COLO829 (cell line): ENCODE measurements around the gene UBE3C.
A peak's percentile ranks its signal among the peaks of the same experiment; 100 is the strongest.
"Not testable (repeated sequence)": the region's sequence is repeated elsewhere in the genome, so short reads cannot be mapped to it uniquely, and the experiment has no call there.

Experiments used
- DNase-seq: peaks from one replicate; pipeline ENCODE4 v3.0.0; 2012; ENCODE audit warnings: low spot score

UBE3C gene

DNA sequence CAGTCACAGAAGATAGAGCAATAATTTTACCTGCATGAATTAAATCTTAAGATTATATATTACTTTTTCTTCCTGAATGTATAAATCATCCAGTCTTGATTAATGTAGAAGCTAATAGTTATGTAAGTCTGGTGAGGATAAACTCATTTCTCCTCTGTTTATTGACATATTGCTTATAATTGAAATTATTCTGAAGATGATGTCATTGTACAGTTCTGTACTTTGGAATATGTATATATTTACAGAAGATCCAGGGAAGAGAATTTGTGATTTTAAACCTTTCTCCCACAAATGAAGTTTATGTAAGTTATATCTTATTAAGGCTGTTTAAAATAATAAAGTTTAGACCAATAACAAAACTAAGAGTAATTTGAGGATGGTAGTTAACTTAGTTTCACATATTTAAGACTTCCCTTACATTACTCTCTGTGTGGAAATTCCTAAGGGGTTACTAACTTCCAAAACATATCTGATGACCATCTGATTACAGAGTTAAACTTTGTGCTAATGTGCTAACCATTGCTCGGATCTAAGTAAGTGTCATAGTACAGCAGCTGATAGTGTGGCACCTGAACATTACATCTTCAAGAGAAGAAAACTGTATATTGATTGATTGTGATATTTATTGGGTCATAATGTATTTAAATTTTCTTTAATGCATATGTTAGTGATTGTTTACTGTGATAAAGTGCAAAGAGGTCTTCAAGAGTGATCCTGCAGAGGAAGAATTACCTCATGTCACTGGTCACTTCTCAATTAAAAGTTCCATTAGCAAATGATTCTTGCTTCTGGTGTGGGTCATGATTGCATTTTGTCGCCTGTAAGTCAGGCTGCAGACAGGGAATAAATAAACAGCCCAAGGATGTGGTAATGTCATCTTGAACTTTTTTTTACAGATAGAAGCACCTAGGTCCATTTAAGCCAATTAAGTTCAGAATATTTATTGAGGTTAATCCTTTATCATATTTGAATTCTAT, 96.9 kb downstream of the UBE3C start:
- DNase-seq: no peak

DNA sequence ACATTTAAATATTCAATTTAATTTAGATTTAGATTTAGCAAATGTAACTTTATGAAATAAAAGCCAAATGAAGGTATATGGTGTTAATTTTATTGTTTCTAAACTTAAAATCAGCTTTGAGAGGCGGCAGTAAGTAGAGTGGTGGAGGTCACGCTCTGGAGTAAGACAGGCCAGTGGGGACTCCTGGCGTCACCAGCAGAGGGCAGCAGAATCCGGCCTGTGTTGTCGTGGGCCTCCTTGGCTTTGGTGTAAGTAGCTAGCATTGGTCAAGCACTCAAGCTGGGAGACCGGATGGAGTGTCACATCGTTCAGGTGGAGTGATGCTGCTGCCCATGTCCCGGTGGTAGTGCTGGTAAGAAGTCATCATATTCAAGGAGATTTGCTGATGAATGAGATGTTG, 99.4 kb downstream of the UBE3C start:
- DNase-seq: no peak

DNA sequence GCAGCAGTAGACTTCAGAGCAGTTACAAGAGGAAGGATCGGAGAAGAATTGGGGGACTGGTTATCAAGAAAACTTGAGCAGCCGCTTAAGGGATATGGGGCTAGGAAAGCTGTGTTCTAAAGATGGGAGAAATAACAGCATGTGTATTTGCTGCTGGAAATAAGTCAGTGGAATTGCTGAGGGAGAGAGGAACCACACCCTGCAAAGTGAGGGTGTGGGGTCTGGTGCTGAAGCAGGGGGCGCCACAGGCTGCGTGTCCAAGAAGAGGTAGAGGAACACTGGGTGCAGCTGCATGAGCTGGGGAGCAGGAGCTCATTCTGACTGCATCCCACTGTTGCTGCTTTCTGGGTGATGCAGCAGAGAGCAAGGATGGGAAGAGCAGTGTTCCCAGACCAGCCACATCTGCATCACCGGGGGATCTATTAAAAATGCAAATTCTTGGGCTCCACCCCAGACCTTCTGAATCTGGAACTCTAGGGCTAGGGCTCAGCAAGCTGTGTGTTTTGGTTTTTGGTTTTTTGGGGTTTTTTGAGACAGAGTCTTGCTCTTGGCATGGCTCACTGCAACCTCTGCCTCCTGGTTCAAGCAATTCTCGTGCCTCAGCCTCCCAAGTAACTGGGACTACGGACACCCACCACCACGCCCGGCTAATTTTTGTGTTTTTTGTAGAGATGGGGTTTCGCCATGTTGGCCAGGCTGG, 101.0 kb downstream of the UBE3C start:
- no peak for DNase-seq

DNA sequence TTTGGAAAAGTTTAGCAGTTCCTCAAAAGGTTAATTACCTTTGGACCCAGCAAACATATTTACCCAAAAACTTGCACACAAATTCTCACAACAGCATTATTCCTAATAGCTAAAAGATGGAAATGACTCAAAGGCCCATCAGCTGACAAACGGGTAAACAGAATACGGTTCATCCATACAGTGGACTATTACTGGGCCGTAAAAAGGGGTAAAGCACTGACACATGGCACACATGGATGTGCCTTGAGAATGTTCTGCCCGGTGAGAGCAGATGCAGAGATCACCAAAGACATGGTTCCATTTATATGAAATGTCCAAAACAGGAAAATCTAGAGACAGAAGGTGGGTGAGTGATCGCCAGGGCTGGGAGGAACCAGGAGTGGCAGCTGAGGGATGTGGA, 102.9 kb downstream of the UBE3C start:
- DNase-seq: no peak

DNA sequence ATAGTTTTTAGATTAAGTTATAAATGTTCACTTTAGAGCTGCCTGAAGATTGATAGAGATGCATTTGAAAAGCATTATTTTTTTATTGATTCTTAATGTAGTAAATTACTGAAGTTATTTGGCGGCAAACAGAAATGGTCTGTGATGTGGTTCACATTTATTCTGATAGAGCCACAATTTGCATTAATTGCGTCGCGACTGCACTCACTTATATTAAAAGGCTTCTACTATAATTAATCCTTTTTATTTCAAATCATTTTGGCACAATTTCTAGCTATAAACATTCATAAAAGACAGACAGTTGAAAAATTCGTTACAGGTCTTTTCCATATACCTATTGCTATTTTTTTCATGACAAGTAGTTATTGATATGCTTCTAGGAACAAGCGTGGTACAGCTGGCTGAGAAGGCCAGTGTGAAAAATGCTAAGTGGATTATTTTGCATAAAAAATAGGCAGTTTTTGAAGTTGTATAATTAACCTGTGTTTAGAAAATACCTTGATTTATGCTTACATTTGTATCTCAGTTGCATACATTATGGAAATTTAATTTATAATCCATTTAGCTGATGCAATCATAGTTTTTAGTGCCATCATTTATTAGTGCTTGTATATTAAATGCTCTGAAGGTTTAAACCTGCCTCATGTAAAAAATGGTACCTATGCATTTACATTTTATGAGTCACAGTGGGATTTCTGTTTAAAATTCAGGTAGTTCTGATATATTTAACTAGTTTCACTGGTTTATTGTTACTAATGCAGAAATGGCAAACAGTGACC, 106.0 kb downstream of the UBE3C start:
- DNase-seq: no peak

DNA sequence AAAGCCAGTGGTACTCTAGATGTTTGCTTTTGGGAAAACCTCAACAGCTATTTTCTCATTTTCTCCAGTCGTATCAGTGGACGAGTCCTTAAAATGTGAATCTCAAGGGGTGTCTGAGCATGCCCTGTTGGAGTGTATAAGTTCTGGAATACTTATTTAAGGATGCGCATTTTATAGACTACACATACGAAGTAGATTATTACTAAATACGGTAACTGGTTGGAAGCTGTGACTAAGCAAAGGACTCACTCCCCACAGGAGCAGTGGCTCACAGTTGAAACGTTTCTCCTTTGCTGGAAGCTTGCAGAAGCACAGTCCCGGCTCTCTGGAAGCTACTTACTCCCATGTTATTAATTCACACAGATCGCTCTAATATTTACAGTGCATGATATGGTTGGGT, 107.3 kb downstream of the UBE3C start:
- no peak for DNase-seq

DNA sequence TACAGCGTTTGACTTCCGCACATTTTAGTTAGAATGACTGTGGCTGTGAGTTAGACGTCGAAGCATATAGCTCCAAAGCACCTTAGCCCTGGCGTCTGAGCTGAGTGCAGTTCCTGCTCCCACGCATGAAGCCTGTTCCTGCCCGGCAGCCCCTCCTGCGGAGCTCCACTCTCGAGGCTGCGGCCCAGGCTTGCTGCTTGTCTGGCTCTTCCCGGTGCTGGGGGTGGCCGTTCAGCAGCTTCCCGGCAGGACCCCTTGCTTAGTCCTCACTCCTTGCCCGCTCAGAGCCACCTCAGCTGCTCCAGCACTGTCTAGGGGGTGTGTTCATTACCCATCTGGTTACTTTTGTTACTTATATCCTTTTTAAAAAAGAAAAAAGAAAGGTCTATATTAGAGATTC, 109.9 kb downstream of the UBE3C start:
- no peak for DNase-seq

DNA sequence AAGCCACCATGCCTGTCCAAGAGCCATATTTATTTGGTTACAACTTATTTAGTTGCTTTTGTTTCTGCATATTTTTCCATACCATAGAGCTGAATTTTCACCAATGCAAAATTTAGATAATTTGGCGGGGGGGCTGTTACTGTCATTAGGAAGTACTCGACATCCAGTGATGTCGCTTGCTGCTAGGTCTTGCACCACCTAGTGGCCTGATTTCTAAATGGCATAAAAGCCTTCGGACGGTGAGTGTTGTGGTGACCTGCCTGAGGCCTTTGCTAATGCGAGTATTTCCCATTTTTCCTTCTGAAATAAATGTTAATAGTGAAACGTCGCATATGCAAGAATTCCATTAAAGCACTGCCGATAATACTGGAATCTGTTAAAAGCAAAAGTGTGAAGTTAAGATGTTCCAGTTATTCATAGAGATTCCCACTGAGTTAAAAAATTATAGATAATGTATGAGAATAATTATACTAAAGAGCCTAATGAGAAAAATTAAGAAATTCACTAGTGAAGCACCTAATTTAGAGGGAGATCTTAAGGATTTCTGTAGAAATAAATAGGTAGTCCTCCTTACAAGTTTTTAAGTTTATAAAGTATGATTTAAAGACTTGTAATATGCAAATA, 112.0 kb downstream of the UBE3C start:
- peak; percentile 14 for DNase-seq

DNA sequence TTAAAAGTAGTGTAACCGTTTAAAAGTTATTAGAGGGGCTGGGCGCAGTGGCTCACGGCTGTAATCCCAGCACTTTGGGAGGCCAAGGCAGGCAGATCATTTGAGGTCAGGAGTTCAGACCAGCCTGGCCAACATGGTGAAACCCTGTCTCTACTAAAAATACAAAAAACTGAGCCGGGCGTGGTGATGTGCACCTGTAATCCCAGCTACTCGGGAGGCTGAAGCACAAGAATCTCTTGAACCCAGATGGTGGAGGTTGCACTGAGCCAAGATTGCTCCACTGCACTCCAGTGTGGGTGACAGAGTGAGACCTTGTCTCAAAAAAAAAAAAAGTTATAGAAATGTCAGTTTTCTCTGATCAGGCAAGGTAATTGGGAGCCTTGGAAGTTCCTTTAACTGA, 113.1 kb downstream of the UBE3C start:
- DNase-seq: not testable (repeated sequence)

DNA sequence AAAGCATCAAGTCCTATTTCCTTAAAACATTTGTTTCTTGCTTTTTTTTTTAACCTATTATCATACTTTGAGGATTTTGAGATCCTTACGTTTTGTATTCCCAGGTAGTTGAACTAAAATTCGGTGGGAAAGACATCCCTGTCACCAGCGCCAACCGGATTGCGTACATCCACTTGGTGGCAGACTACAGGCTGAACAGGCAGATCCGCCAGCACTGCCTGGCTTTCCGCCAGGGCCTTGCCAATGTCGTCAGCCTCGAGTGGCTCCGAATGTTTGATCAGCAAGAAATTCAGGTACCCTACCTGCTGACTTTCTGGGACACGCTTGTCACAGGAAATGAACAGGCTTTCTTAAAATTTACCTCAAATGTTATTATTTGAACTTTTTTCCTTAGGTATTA, 115.1 kb downstream of the UBE3C start:
- DNase-seq: no peak

DNA sequence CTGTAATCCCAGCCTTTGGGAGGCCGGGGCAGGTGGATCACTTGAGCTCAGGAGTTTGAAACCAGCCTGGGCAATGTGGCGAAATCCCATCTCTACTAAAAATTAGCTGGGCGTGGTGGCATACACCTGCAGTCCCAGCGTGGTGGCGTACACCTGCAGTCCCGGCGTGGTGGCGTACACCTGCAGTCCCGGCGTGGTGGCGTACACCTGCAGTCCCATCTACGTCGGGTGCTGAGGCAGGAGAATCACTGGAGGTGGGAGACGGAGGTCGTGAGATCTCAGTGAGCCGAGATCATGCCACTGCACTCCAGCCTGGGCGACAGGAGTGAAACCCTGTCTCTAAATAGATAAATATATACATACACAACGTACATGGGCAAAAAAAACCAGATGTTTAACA, 116.1 kb downstream of the UBE3C start:
- DNase-seq: not testable (repeated sequence)

DNA sequence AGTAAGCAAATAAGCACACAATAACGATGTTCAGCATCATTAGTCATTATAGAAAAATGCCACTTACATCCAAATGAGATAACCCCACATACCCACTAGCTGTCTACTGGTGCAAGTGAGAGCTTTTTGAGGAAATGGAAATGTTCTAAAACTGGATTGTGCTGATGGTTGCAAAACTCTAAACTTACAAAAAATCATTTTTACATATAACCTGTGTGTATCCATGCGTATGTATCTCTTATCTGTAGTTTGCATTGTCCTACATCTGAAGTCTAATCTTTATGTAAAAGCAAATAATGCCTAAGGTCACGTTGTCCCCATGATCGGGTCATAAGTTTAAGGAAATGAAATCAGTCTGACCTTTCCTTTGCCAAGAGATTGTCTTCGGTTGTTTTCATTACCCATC, 116.5 kb downstream of the UBE3C start:
- no peak for DNase-seq

DNA sequence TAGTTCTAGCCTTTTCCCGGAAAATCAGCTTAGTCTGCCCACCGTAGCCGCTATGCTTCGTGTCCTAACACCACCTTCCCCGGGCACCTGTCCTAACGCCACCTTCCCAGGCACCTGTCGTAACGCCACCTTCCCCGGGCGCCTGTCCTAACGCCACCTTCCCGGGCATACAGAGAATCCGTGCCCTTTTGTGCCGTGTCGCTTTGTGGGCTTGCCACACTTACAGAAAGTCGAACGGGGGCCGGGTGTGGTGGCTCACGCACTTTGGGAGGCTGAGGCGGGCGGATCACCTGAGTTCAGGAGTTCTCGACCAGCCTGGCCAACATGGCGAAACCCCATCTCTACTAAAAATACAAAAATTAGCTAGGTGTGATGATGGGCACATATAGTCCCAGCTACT, 124.4 kb downstream of the UBE3C start:
- DNase-seq: no peak

DNA sequence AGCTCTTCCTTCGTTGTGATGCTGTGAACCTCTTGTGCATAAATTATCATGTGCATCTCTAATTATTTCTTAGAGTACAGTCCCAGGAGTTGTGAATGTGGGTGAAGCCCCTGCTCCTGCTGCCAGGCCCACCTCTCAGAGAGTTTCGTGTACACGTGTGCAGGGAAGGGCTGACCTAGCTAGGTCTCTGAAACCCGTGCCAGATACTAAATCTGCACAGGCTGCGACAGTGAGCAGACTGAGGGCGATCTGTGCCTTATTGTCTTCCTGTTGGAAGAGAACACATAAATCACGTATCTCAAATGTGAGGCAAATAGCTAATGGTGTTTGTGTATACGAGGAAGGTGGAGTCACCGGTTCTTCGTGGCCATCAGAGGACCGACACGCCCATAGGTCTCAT, 126.3 kb downstream of the UBE3C start:
- no peak for DNase-seq

DNA sequence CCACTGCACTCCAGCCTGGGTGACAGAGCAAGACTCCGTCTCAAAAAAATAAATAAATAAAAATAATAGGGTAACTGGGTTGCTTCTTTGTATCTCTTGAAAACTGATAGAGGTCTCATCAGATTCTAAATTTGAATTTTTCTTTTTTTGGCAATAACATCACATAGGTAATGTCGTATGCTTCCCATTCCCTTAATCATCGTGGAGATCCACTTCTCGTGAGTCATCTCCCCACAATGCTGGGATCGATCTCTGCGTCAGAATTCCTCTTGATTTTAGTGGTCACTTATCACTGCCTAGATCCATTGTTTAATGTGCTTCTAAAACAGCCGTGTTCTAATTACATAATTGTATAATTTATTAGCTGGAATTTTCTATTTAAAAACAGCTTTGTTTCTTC, 127.5 kb downstream of the UBE3C start:
- no peak for DNase-seq

DNA sequence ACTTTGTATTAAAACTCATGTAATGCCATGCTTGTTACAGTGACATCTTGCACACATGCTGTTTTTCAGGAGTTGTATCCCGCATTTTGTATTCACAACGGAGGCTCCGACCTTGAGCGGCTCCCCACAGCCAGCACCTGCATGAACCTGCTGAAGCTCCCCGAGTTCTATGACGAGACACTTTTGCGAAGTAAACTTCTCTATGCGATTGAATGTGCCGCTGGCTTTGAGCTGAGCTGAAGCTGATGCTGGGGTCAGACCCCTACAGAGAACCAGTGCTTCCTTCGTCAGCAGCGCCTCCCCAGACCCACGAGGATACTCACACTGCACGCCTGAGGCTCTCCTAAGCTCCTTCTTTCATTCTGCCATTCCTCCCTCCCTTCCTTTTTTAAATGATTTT, 128.8 kb downstream of the UBE3C start:
- DNase-seq: no peak

DNA sequence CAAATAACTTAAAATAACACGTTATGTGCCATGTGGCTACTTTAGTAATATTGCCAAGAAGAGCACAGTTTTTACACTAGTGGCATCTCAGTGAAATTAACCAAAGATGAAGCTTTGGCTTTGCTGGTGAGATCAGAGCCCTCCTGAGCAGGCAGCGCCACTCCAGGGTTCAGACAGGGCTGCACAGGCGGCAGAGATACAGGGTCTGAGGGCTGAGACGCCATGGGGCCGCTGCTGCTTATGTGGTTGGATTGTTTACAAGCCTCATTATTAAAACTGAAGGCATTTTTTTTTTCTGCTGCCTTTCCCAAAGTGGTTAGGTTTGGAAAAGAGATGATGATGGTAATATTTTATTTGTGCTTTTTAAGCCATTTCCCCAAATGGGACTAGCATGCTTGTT, 129.2 kb downstream of the UBE3C start:
- no peak for DNase-seq

DNA sequence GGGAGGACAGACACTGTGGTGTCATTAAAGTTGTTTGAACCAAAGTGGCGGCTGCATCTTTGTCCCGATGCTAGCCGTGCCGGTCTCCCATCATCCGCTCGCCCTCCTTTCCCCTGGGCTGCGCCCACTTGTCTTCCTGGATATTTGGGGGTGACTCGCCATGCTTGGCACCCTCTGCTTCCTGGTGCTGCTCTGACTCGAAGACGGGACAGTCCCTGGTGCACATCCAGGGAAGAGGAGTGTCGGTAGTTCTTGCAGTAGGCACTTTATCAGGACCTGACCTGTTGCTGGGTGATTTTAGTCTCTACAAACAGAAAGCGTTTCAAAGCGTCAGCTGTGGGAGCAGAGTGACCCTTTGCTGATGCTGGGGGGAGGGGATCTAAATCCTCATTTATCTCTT, 129.8 kb downstream of the UBE3C start:
- no peak for DNase-seq

DNA sequence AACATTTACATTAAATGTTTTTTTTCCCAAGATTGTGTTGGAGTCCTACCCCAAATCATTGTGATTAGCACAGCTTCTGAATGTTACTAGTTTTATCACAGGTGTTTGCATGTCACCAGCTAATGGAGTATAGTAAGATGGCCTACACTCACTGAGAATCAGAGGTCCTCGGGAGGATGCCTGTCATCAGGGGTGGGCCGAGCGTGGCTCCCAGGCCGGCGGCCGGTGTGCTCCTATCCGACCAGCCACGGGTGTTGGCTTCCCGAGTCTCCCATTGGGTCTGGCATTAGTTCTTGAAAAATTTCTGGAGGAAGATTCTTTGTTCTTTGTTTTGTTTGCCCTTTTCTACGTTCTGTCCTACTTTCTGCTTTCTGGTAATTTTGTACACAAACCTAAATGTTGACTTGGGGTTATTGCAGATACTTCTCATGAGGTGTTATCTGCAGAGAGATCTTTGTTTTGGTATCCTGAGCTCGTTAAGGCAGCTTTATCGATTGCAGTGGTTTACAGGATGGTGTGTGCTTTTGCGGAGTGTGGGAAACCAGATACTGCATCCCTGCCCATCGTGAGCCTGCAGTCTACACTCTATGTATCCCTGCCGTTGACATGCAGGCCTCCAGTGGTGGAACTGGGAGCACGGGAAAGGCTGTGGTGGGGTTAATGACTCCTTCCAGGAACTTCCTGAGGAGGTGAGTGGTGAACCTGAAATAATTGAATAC, 130.8 kb downstream of the UBE3C start:
- no peak for DNase-seq

DNA sequence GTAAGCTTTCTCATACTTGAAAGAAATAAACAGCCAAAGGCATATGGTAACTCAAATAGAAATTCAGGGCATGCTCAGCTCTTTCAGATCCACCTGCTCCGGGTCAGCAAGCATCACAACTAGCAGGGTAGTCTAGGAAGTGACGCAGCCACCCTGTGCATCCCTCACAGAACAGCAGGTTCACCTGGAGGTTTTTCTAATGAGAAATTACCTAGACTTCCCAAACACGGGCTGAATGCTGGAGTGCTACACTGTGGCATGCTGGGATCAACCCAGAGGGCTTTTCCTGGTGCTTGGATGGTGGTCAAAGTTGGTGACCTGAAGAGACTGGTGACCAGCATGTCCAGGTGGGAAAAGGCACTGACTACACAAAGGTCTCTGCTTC, 131.3 kb downstream of the UBE3C start:
- DNase-seq: no peak

DNA sequence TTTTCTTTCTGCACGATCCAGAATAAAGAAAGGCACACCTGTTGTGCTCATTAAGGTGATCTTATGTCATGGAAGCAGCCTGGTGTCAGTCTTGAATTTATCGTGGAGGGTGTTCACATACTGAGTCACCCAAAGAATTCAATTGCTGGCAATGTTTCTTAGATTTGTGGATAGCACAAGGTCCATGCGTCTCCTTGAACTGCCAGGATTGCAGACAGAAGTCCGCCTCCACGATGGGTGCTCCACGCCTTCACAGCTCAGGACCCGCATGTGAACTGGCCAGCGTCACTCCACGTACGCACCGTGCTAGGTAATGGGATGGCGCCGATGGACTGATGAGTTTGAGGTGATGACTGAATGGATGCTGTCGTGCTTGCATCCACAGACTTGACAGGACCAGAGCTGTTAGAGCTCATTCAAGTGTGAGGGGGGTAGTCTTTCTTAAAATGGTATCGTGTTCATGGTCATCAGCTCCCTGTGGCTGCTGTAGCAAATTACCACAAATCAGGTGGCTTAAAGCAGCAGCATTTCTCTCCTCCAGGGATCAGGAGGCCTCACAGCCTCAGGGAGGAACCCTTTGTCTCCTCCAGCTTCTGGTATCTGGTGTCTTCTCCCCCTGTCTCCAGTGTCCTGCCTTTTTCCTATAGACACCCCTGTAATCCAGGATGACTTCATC, 132.7 kb downstream of the UBE3C start:
- no peak for DNase-seq
